HepG2 (cell line): ENCODE data around the gene VAMP5. TPM values are rescaled to one million over a fixed set of nuclear protein-coding genes. Genes with fewer than 3 reads are reported as not detected.

Experiments
- DPF2 ChIP-seq: sonication (generic); formaldehyde crosslinking; IDR thresholded peaks from 2 replicates; pipeline ENCODE4 v1.4.0; 2020; ENCODE audit warnings: mild to moderate bottlenecking, low read depth, missing genetic modification reagents, borderline replicate concordance
- EP300 ChIP-seq, 3 experiments: sonication (generic) in 1 of 3; formaldehyde crosslinking in 1 of 3; IDR thresholded peaks; 2 replicates each; pipeline versions ENCODE4 v1.5.1 to v1.6.1; 2011 to 2020; ENCODE audit warnings: low read depth in 2 of 3, low read length in 2 of 3, borderline replicate concordance in 1 of 3, improper control_type of control experiment in 1 of 3, mild to moderate bottlenecking in 1 of 3, missing genetic modification reagents in 1 of 3, moderate library complexity in 1 of 3
- FOXO4 ChIP-seq: sonication (generic); formaldehyde crosslinking; conservative IDR thresholded peaks from 2 replicates; pipeline ENCODE4 v1.8.1; 2023; ENCODE audit warnings: missing genetic modification reagents
- IRX3 ChIP-seq: sonication (generic); formaldehyde crosslinking; IDR thresholded peaks from 2 replicates; pipeline ENCODE4 v1.8.1; 2023; ENCODE audit warnings: mild to moderate bottlenecking, low read depth, missing genetic modification reagents, borderline replicate concordance
- SKI ChIP-seq: fragments of 450-650 bp; IDR thresholded peaks from one replicate; pipeline ENCODE4 v1.6.1; 2018; ENCODE audit warnings: mild to moderate bottlenecking; ENCODE audit not compliant: partially characterized antibody
- SMARCC2 ChIP-seq: fragments of 450-650 bp; IDR thresholded peaks from 2 replicates; pipeline ENCODE4 v1.6.1; 2017; ENCODE audit warnings: antibody characterized with exemption, mild to moderate bottlenecking
- ZBTB33 ChIP-seq: sonication (generic); formaldehyde crosslinking; IDR thresholded peaks from 2 replicates; pipeline ENCODE4 v1.4.0; 2020; ENCODE audit warnings: missing genetic modification reagents
- ZNF253 ChIP-seq: sonication (generic); formaldehyde crosslinking; IDR thresholded peaks from 2 replicates; pipeline ENCODE4 v1.8.0; 2022; ENCODE audit warnings: mild to moderate bottlenecking, missing genetic modification reagents, borderline replicate concordance
- ZNF318 ChIP-seq: sonication (generic); formaldehyde crosslinking; IDR thresholded peaks from 2 replicates; pipeline ENCODE4 v1.4.0; 2020; ENCODE audit warnings: mild to moderate bottlenecking, missing genetic modification reagents
- ZNF350 ChIP-seq: sonication (generic); formaldehyde crosslinking; IDR thresholded peaks from 2 replicates; pipeline ENCODE4 v1.4.0; 2020; ENCODE audit warnings: mild to moderate bottlenecking, low read depth, missing genetic modification reagents, borderline replicate concordance
- ZNF572 ChIP-seq: sonication (generic); formaldehyde crosslinking; IDR thresholded peaks from 2 replicates; pipeline ENCODE4 v1.5.1; 2020; ENCODE audit warnings: mild to moderate bottlenecking, missing genetic modification reagents
- ZNF605 ChIP-seq: sonication (generic); formaldehyde crosslinking; IDR thresholded peaks from 2 replicates; pipeline ENCODE4 v1.8.0; 2022; ENCODE audit warnings: mild to moderate bottlenecking, missing genetic modification reagents
- ZNF776 ChIP-seq: sonication (generic); formaldehyde crosslinking; IDR thresholded peaks from 2 replicates; pipeline ENCODE4 v1.4.0; 2020; ENCODE audit warnings: mild to moderate bottlenecking, missing genetic modification reagents
- polyA plus RNA-seq, 8 experiments: library from polyadenylated mRNA; depleted of rRNA in 3 of 8; stranded (reverse) in 7 of 8; unstranded in 1 of 8; fragments of >200 nt; fragmentation: Illumina TruSeq in 4 of 8; extraction: Trizol in 4 of 8; gene quantifications; 2 replicates each; pipeline versions ENCODE4 v1.2.1 to v1.2.3, GENCODE V29; 2011 to 2016; ENCODE audit warnings: low read depth in 4 of 8, missing spikeins in 1 of 8, mixed read lengths in 1 of 8; ENCODE audit not compliant: insufficient read depth in 1 of 8
- total RNA-seq, 5 experiments: library from RNA; depleted of rRNA; stranded (reverse); fragments of >200 nt; fragmentation: Illumina TruSeq; extraction: Trizol; gene quantifications; 2 replicates each; pipeline ENCODE4 v1.2.3, GENCODE V29; 2016; ENCODE audit warnings: low read depth in 1 of 5
- TF ChIP-seq, protein P1 (sequence below): sonication (generic); formaldehyde crosslinking; IDR thresholded peaks from 2 replicates; pipeline ENCODE4 v1.4.0; 2020; ENCODE audit warnings: missing genetic modification reagents, low read depth, mild to moderate bottlenecking, borderline replicate concordance

VAMP5 gene
- total and polyA plus RNA-seq, 2 of the 13 experiments (the other 11 are each of a cell fraction or from before 2014, with no cell fraction given), result 7.2 to 56.7 TPM

DNA sequence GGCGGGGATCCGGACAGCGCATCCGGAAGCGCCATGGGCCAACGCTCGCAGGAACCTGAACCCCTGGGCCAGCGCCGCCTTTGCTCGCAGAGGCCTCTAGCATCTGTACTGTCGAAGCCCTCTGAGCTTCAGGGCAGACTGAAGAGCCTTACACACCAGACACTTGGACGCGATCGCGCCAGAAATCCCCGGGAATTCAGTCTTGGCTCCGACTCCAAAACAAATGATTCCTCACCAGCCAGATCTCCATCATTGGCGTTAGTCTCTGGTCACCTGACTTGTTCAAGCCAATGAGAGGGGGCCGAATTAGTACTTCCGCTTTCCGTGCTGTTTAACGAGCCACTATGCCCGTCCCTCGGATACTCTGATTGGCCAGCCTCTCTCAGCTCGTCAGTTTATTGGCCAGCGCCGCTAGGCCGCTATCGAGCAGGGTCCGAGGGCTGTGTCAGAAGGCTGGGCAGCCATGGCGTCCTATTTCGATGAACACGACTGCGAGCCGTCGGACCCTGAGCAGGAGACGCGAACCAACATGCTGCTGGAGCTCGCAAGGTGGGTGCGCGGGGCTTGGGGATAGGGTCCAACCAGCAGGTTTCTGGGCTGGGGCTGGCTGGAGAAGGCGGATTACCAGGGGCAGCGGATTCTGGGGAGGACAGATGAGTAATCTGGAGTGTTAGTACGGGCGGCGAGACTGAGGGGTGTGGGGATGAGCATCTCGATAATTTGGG, 11.2 kb downstream of the VAMP5 start, which contains the start of gene RNF181 (continued):
- TF ChIP-seq, protein P1, sequence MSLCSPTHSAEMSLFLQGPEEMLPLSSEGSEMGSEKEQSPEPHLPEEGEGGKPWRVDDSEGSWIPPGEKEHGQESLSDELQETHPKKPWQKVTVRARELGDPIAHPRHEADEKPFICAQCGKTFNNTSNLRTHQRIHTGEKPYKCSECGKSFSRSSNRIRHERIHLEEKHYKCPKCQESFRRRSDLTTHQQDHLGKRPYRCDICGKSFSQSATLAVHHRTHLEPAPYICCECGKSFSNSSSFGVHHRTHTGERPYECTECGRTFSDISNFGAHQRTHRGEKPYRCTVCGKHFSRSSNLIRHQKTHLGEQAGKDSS (CRISPR knock-in tag), result peak; percentile 59; the same call in 1 of the 2 replicates
- TF ChIP-seq DPF2 (CRISPR knock-in tag), result no peak
- TF ChIP-seq SKI, result no peak
- peak; percentile 7; the same call in 1 of the 2 replicates for TF ChIP-seq ZBTB33 (CRISPR knock-in tag)
- TF ChIP-seq EP300 (IDR thresholded peaks at IDR 0.05; ENCODE audit: low read depth in 2 of 2, low read length in 2 of 2), result no peak
- TF ChIP-seq EP300 (CRISPR knock-in tag; IDR thresholded peaks at IDR 0.05; ENCODE audit: borderline replicate concordance), result no peak
- TF ChIP-seq FOXO4 (CRISPR knock-in tag), result no peak
- TF ChIP-seq ZNF572 (CRISPR knock-in tag), result no peak; the same call in 1 of the 2 replicates
- peak; percentile 86; the same call in 1 of the 2 replicates for TF ChIP-seq ZNF318 (CRISPR knock-in tag)
- no peak for TF ChIP-seq SMARCC2
- TF ChIP-seq ZNF776 (CRISPR knock-in tag), result peak; percentile 78; the same call in 1 of the 2 replicates
- TF ChIP-seq ZNF350 (CRISPR knock-in tag), result peak; percentile 90; the same call in 1 of the 2 replicates
- TF ChIP-seq ZNF253 (CRISPR knock-in tag), result no peak
- TF ChIP-seq IRX3 (CRISPR knock-in tag), result peak; percentile 64; the same call in 1 of the 2 replicates
- peak; percentile 98 for TF ChIP-seq ZNF605 (CRISPR knock-in tag)
